ENCODE results near the gene AIG1. TPM values are rescaled to one million over a fixed set of nuclear protein-coding genes. Genes with fewer than 3 reads are reported as not detected.

The AIG1 gene
- total RNA-seq, 1 experiment from 2014 or later: 2.2 TPM

GRCh38 chr6:143062551-143062950 lies 1.9 kb downstream of the AIG1 start:
- H3K4me3 ChIP-seq (ENCODE audit: low read depth, low read length, poor library complexity, severe bottlenecking): no peak overlapping the region
- H3K4me1 ChIP-seq (ENCODE audit: insufficient read depth, low read length, poor library complexity, severe bottlenecking): no peaks in the 10 kb centered on the region
- no peaks in the 10 kb centered on the region for H3K36me3 ChIP-seq (ENCODE audit: insufficient read depth, low read length, poor library complexity, severe bottlenecking)
- CTCF ChIA-PET: no interaction called here
- intact Hi-C loops (cut with micrococcal nuclease; ENCODE audit: unreplicated experiment): no loop called here
- no peaks in the 10 kb centered on the region for H3K9me3 ChIP-seq (ENCODE audit: low read depth, low read length, poor library complexity, severe bottlenecking)
- TF ChIP-seq CTCF (conservative IDR thresholded peaks at IDR 0.05; ENCODE audit: low read depth, low read length): no peak
- TF ChIP-seq EZH2 (IDR thresholded peaks at IDR 0.05; ENCODE audit: borderline replicate concordance, low read depth, low read length, poor library complexity, severe bottlenecking): no peak
- DNase-seq (ENCODE audit: low spot score): no peak
- H3K27ac ChIP-seq (ENCODE audit: low read depth, low read length, poor library complexity, severe bottlenecking): no peak overlapping the region
- POLR2A ChIA-PET (ENCODE audit: low non-redundant PET): no interaction called here
- H3K27me3 ChIP-seq (replicated peaks; ENCODE audit: insufficient read depth, low read depth, low read length, poor library complexity): no peaks in the 10 kb centered on the region
- no TSS peak for BruUV-seq (replicated peaks)

DNA sequence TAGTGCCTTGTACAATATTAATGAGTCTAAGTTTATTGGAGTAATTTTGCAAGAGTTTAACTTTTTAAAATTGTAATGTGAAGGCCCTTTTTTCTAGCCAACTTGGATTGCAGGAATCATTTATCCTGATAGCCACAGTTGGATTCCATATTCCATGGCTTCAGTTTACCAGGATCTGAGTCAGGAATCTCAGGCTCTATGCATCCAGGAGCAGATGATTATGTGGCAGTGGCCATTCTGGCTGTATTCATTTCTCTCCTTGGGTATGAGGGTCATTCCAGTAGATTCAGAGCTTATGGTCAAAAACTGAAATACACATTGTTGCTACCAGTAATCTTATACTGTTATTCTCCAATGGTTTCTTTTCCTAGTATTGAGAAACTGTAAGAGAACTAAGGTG lies 2.9 kb downstream of the AIG1 start:
- ChIA-PET POLR2A (ENCODE audit: low non-redundant PET) (no interaction called here), CTCF (no interaction called here)
- no peak for DNase-seq (ENCODE audit: low spot score)
- Histone ChIP-seq H3K36me3 (ENCODE audit: insufficient read depth, low read length, poor library complexity, severe bottlenecking) (no peaks in the 10 kb centered on the region), H3K4me3 (ENCODE audit: low read depth, low read length, poor library complexity, severe bottlenecking) (no peak overlapping the region), H3K9me3 (ENCODE audit: low read depth, low read length, poor library complexity, severe bottlenecking) (no peaks in the 10 kb centered on the region), H3K4me1 (ENCODE audit: insufficient read depth, low read length, poor library complexity, severe bottlenecking) (no peaks in the 10 kb centered on the region), H3K27ac (ENCODE audit: low read depth, low read length, poor library complexity, severe bottlenecking) (no peak overlapping the region), H3K27me3 (replicated peaks; ENCODE audit: insufficient read depth, low read depth, low read length, poor library complexity) (no peaks in the 10 kb centered on the region)
- intact Hi-C loops (cut with micrococcal nuclease; ENCODE audit: unreplicated experiment): no loop called here
- TF ChIP-seq CTCF (conservative IDR thresholded peaks at IDR 0.05; ENCODE audit: low read depth, low read length): no peak
- no peak for TF ChIP-seq EZH2 (IDR thresholded peaks at IDR 0.05; ENCODE audit: borderline replicate concordance, low read depth, low read length, poor library complexity, severe bottlenecking)
- BruUV-seq (replicated peaks): no TSS peak

DNA sequence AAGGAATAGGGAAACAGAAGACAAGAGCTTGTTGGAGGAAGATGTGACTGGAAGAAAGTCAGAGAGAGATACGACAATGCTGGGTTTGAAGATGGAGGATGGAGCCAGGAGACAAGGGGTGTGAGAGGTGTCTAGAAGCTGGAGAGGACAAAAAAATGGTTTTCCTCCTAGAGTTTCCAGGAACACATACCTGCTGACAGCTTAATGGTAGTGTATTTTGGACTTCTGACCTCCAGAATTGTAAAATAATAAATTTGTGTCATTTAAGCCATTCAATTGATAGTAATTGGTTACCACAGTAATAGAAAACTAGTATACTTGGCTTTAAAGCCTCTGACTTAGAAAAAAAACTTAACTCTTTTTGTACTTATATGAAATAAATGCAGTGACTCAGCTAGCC lies 3.6 kb downstream of the AIG1 start:
- H3K27me3 ChIP-seq (replicated peaks; ENCODE audit: insufficient read depth, low read depth, low read length, poor library complexity): no peaks in the 10 kb centered on the region
- ChIA-PET POLR2A (ENCODE audit: low non-redundant PET) (no interaction called here), CTCF (no interaction called here)
- no peak overlapping the region for H3K4me3 ChIP-seq (ENCODE audit: low read depth, low read length, poor library complexity, severe bottlenecking)
- H3K4me1 ChIP-seq (ENCODE audit: insufficient read depth, low read length, poor library complexity, severe bottlenecking): no peaks in the 10 kb centered on the region
- intact Hi-C loops (cut with micrococcal nuclease; ENCODE audit: unreplicated experiment): no loop called here
- no peak overlapping the region for H3K27ac ChIP-seq (ENCODE audit: low read depth, low read length, poor library complexity, severe bottlenecking)
- TF ChIP-seq CTCF (conservative IDR thresholded peaks at IDR 0.05; ENCODE audit: low read depth, low read length) (no peak), EZH2 (IDR thresholded peaks at IDR 0.05; ENCODE audit: borderline replicate concordance, low read depth, low read length, poor library complexity, severe bottlenecking) (no peak)
- no peaks in the 10 kb centered on the region for H3K9me3 ChIP-seq (ENCODE audit: low read depth, low read length, poor library complexity, severe bottlenecking)
- BruUV-seq (replicated peaks): no TSS peak
- no peak for DNase-seq (ENCODE audit: low spot score)
- no peaks in the 10 kb centered on the region for H3K36me3 ChIP-seq (ENCODE audit: insufficient read depth, low read length, poor library complexity, severe bottlenecking)

Measured in A673 (cell line).